GM19025 (cell line): Measurements from ENCODE around the gene SLC5A10.

Source experiments
- ATAC-seq: cut with Tn5 transposase; IDR thresholded peaks from one replicate; pipeline ENCODE4 v1.9.1; 2021; ENCODE audit warnings: mild to moderate bottlenecking, low read depth, moderate library complexity; ENCODE audit not compliant: unreplicated experiment

Gene SLC5A10

DNA sequence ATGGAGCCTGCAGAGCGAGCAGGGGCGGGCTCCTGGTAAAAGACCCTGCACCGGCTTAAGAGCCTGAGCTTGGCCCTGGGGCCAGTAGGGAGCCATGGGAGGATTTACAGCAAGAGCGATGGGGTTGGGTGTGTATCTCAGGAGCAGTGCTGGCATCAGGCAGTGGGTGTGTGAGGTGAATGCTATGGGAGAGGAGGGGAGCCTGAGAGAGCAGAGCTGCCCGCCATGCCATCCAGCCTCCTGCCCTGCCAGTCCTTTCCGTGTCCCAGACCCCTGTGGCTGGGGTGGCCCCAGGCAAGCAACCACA lies 29.3 kb downstream of the SLC5A10 start:
- no peak for ATAC-seq

DNA sequence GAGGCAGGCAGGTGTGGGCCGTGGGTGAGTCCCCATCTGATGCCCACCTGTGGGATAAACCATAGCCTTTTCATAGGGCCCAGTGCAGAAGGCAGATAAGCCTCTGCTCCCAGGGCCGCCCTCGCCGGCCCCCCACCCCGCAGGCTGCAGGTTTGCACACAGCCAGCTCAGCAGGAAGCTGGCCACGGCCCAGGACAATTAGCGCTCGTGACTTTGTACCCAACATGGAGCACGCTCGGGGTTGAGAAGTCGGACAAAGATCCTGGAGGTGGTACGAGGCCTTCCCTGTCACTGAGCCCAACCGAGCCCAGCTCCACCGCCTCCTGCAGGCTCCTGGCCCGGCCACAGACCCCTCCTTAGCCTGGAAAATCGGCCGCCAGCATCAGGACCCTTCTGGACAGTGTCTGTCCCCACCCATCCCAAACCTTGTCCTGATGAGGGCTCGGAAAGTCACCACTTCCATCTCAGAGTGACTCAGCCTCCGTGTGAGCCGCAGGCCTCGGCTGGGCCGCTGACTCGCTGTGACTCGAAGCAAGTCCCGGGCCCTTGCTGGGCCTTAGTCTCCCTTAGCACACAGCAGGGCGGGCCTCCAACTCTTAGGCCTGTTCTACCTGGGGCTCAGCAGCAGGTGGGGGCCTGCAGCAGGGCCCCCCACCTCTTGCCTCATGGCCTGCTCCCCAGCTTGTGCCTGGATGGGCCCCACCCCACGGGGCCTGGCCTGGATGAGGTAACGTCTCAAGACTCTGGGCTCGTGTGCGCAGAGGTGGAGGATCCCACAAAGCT lies 29.9 kb downstream of the SLC5A10 start:
- no peak for ATAC-seq

DNA sequence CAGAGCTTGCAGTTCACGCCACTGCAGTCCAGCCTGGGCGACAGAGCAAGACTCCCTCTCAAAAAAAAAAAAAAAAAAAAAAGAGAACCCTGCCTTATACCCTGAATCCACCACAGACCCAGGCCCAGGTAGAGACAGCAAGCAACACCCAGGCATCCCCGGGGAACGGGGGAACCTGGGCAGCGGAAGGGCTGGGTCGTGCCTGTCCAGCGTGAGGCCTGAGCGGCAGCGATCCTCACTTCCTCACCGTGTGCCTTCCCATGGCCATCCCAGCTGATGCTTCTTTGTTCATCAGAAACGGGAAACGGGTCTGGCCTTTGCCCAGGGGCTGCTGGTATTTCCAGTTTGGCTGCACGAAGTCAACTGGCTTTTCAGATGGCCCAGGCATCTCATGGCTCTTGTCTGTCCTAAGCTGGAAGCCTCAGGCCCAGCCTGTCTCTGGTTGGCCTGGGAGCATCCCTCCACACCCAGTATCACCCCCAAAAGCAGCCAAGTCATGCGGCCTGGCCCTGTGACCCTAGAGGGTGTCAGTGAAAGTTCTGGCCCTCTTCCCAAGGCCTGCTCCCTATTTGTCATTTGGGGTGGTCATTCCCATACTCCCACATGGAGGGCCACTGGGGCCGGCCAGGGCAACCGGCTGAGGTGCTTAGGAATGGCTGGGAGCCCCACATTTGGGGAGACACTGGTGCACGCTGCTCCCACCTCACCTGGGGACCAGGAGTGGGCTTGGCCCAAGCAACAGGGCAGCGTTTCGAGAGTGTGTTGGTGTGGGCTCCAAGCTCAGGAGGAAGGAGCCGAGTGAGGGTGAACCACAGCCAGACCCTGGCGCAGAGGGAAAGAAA lies 32.5 kb downstream of the SLC5A10 start:
- ATAC-seq, result no peak

DNA sequence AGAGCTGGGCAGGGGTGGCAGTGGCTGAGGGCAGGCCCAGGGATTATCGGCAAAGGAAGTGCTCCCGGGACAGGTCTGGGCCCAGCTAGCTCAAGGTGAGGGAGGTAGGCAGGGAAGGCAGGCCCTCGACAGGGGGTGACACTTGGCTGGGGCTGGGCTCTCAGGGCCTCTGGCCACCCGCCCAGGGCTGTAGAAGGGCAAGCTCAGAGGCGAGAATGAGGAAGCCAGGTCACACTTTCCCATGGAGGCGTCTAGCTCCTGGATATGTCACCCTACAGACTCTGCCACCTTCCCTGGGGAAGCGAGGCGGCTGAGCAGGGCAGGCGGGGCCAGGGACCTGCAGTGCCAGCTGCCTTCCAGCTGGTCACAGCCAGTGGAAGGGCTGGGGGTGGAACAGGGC lies 33.5 kb downstream of the SLC5A10 start:
- ATAC-seq, result no peak

DNA sequence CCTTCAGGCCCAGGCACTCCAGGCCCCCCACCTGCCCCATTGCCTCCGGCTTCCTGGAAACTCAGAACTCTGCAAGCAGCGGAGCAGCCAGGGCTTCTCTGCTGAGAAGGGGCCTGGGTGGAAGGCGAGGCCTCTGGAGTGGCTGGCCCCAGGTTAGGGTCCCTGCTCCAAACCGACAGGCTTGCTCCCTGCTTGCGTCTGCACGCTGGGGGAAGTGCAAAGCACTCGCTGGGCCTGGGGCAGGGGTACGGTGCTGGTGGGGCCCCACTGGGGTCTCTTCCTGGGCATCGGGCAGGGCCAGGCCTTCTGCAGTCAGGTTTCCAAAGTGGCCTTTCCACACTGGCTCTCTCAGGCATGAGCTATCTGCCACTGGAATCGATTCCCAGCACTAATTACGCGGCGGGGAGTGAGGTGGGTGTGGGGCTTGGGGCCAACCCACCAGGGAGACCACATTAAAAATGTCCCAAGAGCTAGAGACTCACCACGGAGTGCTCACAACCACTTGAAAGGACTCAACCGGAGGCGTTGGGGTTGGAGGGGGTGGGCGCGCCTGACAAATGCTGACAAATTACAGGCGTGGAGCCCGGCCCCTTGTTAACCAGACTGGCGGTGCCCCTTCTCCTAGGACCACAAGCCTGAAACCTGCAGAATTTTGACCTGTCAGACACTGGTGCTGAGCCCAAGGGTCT lies 34.7 kb downstream of the SLC5A10 start:
- ATAC-seq, result no peak

DNA sequence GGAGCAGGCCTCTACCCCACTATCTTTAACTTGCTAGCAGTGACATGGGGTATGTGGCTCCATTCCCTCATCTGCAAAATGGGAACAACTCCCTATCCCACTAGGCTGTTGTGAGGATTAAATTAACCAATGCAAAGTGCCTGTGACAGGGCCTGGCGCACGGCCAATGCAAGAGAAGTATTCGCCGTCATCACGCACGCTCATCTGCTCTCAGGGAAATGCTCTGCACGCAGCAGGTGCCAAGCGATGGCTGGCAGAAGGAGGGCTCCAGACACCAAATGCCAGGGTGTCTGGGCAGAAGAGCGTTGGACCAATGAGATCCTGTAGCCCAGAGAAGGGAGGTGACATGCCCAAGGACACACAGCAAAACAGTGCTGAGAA lies 35.3 kb downstream of the SLC5A10 start:
- ATAC-seq, result no peak

DNA sequence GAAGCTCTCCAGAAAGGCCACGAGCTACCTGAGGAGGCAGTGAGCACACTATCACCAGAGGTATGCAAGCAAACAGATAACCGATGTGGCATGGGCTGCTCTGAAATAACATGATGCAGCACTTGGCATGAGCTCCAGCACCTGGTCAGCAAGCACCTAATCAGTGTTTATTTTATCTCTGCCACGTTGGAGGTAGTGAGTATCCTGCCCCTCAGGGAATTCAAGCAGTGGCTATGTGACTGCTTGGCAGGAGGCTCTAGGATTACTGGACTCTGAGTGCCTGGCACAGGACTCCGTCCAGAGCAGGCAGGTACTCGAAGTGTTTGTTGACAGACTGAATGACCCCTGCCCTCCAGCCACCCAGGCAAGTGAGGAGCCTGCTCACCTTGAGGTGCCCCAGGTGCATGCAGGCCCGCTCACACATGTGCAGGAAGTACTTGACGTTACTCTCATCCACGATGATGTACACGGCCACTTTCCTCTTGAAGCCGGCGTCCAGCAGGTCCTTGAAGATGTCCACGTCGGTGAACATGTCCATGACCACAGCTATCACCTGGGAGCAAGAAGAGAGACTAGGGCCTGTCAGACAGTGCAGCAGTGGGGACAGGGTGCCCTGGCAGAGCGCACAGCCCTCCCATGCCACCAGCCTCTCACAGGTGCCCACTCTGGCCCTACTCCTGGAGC lies 36.0 kb downstream of the SLC5A10 start:
- ATAC-seq, result no peak

DNA sequence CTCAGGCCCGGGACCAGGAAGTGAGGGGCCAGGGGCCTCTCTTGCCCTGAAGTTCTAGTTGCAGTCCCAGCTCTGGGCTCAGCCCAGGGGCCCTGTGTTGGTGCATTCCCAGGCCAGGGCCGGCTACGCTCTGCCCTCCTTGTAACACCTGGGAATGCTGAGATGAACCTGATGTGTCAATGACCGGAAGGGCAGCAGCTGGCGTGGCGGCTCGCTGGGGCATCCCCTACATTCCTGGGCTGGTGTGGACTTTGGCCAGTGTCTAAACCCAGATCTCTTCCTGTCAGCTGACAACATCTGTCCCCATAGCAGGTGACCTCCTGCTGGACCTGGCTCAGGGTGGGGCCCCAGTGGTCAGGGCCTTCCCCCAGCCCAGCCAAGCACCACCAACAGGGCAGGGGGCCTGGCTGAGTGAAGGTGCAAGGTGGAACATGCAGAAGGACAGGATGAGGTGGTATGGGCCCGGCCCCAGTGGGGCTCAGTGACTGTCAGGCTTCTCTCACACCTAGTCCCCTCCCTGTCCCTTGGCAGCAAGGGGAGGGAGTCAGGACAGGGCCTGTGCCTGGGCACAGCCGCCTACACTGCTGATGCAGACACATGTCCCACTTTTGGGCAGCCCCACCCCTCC lies 36.7 kb downstream of the SLC5A10 start:
- no peak for ATAC-seq

DNA sequence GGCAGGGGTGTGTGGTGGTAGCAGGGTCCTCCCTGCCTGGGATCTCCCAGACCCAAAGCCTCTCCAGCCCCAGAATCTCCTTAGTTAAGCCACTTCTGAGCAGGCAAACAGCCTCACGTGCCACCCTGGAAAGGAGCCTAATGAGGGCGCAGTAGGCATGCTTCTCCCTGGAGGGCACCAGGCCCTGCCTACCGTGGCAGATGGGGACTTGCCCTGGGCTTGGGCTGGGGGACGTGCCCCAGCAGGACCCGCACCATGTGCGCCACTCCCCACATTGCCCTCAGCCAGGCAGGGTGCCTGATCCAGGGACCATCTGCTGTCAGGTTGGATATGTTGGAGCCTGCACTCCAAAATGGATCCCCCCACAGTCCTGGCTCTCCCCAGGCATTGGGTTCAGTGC lies 38.4 kb downstream of the SLC5A10 start:
- no peak for ATAC-seq

DNA sequence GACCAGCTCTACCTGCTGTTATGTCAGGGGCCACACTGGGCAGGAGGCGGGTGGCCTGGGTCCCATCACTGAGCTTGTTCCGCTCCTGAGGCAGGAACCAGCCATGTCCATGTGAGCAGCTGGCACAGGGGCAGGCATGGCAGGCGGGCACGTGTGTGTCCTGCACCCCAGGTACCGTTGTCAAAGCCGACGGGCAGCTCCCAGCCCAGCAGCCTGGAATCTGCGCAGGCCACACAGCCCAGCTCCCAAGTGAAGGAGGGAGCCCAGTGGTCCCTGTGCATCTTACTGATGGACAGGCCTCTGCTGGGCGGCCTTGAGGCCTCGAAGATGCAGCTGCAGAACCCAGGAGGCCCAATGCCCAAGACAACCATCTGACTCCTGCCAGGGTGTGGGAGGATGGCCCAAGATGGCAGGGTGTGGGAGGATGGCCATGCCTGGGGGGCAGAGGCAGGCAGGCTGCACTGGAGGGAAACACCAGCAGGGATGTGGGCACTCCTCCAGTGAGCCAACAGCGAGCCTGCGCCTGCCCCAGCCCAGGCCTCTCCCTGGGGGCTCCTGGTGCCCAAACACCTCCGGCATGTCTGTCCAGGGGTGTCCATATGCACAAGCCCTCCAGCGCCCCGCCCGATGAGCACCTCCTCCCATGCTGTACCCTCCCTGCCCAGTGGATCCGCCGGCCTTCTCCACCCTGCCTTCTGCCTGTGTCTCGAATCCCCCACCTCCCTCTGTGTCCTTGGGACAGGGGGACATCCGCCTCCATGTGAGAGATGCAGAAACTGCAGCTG lies 39.8 kb downstream of the SLC5A10 start:
- ATAC-seq, result no peak

DNA sequence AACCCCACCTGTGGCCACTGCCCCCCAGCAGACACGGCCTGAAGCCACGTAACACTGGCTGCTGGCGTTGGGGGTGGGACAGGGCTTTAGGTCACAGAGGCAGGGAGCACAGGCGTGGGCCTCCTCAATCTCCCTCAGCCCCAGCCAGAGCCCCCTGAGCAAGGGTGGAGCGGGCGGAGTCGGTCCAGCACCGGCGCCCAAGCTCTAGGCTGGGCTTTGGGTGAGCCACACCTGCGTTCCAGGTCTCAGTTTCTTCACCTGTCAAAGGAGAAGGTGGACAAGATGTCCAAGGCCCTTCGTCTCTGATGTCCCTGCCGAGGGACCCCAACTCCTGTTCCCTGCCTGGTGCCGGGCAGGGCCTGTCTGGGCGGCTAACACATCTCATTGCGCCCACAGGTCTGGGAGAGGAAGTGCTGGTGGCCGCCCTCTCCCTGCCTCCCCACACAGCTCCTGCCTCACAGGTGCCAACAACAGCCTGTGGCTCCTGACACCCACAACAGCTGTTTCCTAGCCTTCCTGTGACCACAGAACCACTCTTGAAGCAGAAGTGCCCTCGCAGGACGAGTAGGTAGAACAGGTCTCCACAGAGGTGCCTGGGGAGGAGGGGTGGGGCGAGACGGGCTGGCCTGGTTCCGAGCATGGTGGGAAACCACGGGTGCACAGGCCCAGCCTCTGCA lies 40.6 kb downstream of the SLC5A10 start:
- ATAC-seq, result no peak

DNA sequence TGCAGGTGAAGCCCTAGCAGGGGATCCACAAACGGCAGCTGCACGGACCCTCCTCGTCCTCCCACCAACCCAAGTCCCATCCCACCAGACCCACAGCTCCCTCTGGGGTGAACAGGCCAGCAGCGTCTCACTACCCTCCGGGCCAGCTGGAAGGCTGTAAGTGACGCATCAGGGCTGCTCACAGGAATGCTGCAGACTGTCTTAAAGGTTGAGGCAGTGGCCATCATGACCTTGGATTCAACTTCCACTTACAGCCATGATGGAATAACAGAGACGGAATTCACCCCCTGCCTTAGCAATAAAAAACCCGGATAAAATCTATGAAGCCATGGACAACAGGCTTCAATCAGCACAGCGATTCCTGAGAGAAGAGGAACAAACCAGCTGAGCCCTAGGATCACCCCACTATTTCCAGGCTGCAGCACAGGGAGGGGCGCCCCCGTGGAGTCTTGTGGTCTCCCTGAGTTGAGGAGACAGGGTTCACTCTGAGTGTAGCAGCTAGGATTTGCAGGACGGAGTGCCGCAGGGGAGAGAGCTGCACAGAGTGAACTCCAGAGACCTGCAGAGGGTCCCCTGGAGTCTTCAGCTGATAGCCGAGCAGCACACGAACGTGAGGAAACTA lies 42.1 kb downstream of the SLC5A10 start:
- no peak for ATAC-seq

DNA sequence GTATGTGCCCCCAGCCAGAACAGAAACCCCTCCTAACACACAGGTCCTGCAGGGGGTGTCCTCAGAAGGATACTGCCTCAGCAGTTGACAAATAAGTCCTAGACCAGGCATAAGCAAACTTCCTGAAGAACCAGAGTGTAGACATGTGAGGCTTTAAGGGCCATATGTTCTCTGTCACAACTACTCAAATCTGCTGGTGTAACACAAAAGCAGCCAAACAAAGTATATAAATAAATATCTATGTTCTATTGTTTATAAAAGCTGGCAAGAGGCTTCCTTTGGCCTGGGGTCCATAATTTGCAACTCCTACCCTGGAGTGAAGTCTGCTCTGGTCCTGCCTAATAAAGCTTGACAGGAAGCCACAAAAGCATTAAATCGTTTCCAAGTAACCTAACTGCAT lies 42.7 kb downstream of the SLC5A10 start:
- no peak for ATAC-seq

DNA sequence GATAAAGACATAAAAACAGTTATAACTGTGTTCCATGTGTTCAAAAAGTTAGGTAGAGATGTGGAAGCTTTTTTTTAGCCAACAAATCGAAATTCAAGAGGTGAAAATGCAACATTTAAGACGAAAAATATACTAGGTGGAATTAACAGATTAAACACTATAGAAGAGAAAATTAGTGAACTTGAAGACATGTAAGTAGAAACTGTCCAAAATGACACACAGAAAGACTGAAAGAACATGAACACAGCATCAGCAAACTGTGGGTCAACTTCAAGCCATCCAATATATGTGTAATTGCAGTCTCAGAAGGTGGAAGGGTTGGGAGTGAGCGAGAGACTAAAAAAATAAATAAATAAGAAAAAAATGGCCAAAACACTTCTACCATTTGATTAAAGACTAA lies 43.3 kb downstream of the SLC5A10 start:
- no peak for ATAC-seq

DNA sequence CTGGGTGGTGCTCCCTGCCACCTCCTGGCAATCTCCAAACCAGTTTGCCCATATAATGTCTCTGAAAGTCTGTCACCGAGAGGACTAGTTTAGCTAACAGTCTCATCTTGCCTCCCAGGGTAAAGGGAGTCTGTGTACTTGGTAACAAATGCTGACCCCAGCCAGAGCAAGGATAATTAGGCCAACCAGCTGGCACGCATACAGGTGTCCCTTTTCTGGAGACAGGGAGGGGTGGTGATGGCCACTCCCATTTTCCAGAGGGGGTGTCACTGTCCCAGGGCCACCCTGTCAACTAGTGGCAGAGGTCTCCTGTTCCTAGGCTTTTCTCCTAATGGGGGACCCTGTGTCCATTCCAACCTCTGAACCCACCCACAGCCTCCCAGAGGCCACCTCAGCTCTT lies 44.5 kb downstream of the SLC5A10 start:
- ATAC-seq, result no peak

DNA sequence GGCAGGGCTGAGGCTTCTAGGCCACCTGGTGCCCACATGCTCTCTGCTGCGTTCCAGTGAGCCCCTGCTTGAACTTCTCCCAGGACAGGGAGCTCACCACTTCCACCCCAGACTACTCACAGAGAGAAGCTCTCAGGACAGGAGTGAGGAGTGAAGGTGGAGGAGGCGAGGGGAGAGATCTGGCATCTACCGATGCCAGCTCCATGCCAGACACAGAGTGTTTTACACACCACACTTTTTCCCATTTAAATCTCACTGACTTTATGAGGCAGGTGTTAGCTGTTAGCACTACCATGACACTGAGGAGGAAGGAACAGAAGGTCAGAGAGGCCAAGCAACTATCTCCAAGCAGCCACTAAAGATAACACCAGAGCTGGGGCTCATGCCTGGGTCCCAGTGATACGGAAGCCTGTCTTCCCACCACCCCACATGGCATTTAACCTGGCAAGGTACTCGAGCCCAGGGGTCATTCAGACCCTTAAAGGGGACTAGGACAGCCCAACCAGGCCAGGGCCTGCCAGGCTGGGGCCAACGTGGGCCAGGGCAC lies 45.8 kb downstream of the SLC5A10 start:
- ATAC-seq, result no peak

DNA sequence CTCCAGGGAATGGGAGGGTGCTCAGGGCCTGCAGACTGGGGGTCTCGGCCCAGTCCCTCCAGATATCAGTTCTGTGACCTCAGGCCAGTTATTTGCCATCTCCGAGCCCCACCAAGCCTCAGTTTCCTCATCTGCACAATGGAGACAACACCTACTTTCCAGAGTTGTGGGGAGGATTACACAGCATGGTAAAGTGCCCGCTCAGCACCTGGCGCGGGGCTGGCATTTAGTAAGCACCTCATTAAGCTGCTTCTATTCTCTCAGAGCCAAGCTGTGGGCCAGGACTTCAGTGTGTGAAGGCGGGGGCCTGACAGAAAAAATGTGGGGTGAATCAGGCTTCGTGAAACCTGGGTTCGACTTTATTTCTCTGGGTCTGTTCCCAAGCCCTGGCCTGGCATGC lies 47.4 kb downstream of the SLC5A10 start:
- no peak for ATAC-seq

DNA sequence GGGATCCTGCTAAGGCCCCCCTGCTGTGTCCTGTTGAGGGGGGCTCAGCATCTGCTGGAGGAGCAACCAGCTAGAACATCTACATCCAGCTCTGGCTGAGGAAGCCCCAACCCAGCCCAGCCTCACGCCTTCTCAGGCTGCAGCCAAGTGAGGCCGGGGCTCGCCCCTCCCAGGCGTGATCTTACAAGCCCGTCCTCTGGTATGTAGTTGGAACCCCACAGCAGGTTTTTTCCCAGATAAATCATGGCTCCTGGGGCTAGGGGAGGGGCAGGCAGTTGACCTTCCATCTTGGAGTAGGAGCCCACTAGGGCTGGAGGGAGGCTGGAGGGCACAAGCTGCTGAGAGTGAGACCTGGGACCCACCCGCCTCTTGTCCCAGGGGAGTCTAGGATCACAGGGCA lies 47.9 kb downstream of the SLC5A10 start:
- ATAC-seq, result no peak
